GM18502 (cell line): Measurements from ENCODE around the gene SARS2.

Experiments
- ATAC-seq: cut with Tn5 transposase; IDR thresholded peaks from one replicate; pipeline ENCODE4 v1.9.1; 2021; ENCODE audit warnings: mild to moderate bottlenecking; ENCODE audit not compliant: unreplicated experiment, poor library complexity

SARS2 gene

GRCh38 chr19:38918526-38918925 is 12.0 kb downstream of the SARS2 start:
- no peak for ATAC-seq

GRCh38 chr19:38917921-38918491 is 12.6 kb downstream of the SARS2 start:
- ATAC-seq, result no peak

- no peak for ATAC-seq
Observed at GRCh38 chr19:38917516-38917915, 13.0 kb downstream of the SARS2 start.

GRCh38 chr19:38915329-38916321 is 14.9 kb downstream of the SARS2 start:
- no peak for ATAC-seq

GRCh38 chr19:38913958-38914357 is 16.6 kb downstream of the SARS2 start:
- ATAC-seq, result no peak

GRCh38 chr19:38912600-38913514 is 17.7 kb downstream of the SARS2 start:
- ATAC-seq, result no peak

GRCh38 chr19:38911388-38912001 is 19.1 kb downstream of the SARS2 start:
- no peak for ATAC-seq

- ATAC-seq, result no peak
Observed at GRCh38 chr19:38910488-38910887, 20.1 kb downstream of the SARS2 start.

GRCh38 chr19:38908911-38909310 is 21.7 kb downstream of the SARS2 start:
- ATAC-seq, result no peak

GRCh38 chr19:38907670-38908069 is 22.9 kb downstream of the SARS2 start:
- no peak for ATAC-seq

- ATAC-seq, result no peak
Observed at GRCh38 chr19:38907227-38907626, 23.3 kb downstream of the SARS2 start.

- ATAC-seq, result no peak
Observed at GRCh38 chr19:38905620-38906019, 24.9 kb downstream of the SARS2 start.

- no peak for ATAC-seq
Observed at GRCh38 chr19:38904581-38905539, 25.7 kb downstream of the SARS2 start.

GRCh38 chr19:38901683-38902082 is 28.9 kb downstream of the SARS2 start:
- no peak for ATAC-seq

- ATAC-seq, result no peak
Observed at GRCh38 chr19:38900743-38901190, 29.8 kb downstream of the SARS2 start.

GRCh38 chr19:38900202-38900629 is 30.3 kb downstream of the SARS2 start:
- no peak for ATAC-seq

- peak; percentile 88 for ATAC-seq
Observed at GRCh38 chr19:38899447-38900201, 30.9 kb downstream of the SARS2 start, which contains the start of the genes NFKBIB and SIRT2. Gene NFKBIB (plus strand): TSS chr19:38899969. CDS start chr19:38900033, 64 bp downstream. Gene SIRT2 (minus strand): TSS chr19:38899618. CDS start chr19:38899521, 97 bp downstream.
